ENCODE data around the gene RBM10.

RBM10 gene

DNA sequence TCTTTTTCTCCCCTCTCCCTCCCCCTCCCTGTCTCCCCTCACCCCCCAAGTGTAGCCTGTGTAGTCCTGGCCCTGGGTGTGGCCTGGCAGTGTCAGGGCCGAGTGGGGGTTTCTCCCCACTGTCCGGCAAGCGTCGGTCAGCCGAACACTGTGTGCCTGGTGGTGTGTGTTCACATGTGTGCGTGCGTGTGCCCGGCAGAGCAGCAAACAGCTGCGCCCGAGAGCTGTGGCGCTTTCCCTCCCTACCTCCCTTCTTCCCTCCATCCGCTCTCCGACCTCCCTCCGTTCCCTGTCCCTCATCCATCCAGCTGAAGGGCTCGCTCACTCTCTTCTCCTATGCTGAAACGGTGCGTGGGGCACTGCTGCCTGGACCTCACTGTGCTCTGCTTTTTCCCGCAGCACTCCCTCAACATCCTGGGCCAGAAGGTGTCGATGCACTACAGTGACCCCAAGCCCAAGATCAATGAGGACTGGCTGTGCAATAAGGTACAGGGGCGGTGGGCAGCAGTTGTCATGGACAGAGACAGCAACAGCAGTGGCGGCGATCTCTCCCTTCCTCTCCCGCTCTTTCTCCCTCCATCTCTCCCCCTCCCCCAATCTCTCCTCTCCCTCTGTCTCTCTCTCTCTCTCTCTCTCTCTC, 31.2 kb downstream of the RBM10 start:
- no peak for DNase-seq

DNA sequence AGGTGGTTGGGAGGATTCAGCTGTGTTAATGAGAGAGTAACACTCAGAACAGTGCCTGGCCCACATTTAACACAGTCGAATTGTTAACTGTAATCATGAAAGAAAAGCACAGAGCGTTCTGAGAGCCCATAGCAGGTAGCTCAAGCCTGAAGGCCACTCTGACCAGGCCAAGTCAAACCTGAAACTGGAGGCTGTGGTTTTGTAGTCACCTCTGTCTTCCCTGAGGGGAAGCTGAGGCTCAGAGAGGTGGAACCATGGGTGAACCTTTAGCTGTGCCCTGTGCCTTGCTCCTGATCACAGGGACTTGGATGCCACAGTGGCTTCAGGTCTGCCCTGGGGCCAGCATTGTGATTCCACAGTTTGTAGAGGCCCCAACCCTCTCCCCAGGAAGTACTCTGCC, 32.1 kb downstream of the RBM10 start:
- no peak for DNase-seq

DNA sequence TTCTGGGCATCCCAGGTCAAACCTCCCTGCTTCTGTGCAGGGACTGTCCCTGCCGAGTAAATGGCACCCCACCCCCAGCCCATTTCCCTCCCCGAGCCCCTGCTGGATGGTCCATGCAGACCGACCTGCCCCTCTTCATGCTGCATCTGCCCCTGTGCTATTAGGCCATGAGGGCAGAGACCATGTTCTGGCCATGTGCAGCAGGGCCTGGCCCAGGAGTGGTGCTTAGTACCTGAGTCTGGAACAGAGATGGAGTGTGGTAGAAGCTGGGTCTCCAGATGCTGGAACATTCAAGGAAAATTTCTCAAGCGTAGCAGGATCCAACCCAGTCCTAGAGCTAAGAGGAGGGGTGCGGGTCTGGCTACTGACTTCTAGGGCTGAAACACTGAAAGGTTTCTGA, 33.3 kb downstream of the RBM10 start:
- no peak for DNase-seq

DNA sequence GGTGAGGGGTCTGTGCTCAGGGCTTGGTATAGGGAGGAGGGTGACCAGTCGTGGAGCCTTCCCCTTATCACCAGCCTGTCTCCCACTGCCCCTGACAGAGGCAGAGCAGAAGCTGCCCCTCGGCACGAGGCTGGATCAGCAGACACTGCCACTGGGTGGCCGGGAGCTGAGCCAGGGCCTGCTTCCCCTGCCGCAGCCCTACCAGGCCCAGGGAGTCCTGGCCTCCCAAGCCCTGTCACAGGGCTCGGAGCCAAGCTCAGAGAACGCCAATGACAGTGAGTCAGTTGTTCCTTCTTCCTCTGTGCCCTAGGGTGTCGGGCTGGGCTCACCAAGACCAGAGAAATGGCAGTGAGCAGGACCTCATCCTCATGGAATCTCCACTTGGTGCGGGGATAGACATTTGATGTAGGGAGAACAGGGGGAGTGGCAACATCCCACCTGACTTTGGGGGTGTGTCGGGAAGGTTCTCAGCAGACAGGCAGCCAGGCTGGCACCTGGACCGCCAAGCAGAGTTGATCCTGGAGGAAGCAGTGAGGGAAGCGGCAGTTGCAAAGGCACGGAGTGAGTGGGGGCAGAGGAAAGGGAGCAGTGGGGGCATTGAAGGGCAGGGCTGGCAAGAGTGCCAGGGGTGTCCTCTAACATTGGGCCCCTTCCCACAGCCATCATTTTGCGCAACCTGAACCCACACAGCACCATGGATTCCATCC, 34.4 kb downstream of the RBM10 start:
- no peak for DNase-seq

DNA sequence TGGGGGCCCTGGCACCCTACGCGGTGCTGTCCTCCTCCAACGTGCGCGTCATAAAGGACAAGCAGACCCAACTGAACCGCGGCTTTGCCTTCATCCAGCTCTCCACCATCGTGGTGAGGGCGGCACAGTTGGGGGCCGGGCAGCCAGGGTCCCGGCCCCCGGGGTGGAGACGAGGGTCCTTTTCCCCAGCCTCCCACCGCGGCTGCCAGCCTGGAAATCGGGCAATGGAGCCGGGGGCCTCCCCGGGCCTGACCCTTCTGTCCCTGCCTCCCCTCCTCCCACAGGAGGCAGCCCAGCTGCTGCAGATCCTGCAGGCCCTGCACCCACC, 34.9 kb downstream of the RBM10 start:
- DNase-seq: no peak

DNA sequence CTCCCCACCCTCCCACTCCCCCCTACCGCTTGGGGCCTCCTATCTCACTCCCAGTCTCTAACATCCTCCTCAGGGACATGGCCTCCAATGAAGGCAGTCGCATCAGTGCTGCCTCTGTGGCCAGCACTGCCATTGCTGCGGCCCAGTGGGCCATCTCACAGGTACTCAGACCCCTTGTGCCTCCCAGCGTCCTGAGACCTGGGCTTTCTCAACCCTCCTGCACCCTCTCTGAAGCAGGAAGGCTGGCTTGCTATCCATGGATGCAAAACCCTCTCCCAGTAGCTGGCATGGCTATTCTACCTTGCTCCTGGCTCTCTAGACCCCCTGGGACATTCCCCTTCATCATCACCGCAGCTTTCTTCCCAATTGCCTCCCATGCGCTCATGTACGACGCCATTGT, 35.3 kb downstream of the RBM10 start:
- no peak for DNase-seq

DNA sequence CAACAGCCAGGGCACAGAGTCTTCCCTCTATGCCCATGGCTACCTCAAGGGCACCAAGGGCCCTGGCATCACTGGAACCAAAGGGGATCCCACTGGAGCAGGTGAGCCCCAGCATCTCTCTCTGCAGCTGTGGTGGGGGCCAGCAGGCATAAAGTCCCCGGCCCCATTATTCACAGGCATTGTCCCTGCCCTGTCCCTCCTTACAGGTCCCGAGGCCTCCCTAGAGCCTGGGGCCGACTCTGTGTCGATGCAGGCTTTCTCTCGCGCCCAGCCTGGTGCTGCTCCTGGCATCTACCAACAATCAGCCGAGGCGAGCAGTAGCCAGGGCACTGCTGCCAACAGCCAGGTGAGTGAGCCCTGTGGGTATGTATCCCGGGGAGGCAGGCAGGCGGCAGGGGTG, 36.3 kb downstream of the RBM10 start:
- no peak for DNase-seq

DNA sequence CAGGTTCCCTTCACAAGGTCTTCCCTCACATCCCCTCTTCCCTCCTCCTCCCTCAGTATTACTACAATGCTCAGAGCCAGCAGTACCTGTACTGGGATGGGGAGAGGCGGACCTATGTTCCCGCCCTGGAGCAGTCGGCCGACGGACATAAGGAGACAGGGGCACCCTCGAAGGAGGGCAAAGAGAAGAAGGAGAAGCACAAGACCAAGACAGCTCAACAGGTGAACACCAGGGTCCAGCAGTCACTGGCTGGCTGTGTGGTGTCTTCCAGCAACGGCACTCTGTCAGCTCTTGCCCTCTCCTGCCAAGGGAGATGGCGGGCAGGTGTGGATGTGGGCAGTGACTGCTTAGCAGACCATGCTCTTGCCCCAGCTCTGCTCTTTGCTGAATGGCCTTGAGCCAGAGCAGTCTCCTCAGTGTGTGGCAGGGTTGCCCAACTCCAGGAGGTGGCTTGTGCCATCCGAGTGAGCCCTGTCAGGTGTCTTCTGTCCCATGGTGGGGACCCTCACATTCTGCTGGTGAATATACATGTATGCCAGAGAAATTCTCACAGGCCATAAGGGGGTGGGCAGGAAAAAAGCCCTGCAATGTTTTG, 37.2 kb downstream of the RBM10 start:
- DNase-seq: no peak

DNA sequence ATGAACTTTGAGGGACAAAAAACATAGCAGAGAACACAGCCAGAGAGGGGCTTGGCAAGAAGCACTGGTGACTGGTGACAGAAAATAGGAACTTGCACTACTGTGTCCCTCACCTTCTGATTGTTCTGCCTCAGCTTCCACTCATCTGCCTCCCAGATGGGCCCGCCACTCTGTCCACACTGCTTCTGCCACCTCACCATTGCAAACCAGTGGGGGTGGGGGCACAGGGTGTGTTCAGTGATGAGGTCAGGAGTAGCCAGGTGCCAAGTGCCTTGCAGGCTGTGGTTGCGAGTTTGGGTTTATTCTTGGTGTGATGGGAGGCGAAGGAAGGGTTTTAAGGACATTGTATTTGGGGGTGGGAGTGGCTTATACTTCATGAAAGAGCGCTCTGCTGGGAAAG, 39.5 kb downstream of the RBM10 start:
- no peak for DNase-seq

DNA sequence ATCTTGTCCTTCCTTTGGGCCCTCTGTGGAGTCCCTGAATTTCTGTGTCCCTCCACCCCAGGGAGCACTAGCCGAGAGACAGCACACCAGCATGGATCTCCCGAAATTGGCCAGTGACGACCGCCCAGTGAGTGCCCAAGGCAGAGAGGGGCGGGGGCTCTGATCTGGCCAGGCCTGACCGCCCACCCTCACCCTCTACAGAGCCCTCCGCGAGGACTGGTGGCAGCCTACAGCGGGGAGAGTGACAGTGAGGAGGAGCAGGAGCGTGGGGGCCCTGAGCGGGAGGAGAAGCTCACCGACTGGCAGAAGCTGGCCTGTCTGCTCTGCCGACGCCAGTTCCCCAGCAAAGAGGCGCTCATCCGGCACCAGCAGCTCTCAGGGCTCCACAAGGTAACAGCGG, 40.2 kb downstream of the RBM10 start:
- DNase-seq: no peak

DNA sequence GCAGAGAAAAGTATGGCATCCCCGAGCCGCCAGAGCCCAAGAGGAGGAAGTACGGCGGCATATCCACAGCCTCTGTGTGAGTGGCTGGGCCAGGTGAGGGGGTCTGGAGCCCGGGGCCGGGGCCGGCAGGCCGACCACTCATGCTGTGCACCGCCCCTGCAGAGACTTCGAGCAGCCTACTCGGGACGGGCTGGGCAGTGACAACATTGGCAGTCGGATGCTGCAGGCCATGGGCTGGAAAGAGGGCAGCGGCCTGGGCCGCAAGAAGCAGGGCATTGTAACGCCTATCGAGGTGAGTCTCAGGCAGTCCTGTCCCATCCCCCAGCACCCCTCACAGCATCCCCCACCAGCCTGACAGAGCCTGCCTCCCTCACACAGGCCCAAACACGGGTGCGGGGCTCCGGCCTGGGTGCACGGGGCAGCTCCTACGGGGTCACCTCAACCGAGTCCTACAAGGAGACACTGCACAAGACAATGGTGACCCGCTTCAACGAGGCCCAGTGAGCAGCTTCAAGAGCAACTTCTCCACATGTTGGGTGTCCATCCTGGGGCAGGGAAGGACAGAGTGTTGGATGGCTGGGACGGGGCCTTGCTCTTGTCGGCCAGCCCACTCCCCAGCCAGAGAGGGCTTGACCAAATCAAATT, 41.2 kb downstream of the RBM10 start:
- no peak for DNase-seq

DNA sequence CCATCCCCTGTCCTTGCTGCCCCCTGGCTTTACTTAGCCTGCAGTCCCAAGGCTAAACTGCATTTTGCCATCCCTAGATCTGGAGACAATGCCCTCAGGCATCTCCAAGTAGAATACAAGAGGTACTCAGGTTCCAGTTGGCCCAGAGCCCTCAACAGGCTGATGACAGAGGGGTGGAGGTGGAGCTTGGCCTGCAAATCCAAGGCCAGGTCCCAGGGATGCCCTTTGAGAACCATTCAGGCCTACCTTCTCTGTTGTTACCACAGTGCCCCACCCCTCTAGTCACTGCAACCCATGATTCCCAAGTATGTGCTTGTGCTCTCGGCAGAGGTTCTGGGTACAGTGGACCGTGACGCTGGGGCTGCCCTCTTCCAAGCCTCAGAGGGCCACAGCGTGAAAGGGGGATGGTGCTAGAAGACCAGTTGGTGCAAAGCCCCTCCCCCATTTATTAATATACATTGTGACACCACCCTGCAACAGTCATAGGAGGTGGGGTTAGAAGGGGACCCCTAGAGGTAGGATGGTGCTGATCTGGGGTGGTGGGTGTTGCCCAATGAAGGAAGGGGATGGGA, 42.2 kb downstream of the RBM10 start:
- no peak for DNase-seq

DNA sequence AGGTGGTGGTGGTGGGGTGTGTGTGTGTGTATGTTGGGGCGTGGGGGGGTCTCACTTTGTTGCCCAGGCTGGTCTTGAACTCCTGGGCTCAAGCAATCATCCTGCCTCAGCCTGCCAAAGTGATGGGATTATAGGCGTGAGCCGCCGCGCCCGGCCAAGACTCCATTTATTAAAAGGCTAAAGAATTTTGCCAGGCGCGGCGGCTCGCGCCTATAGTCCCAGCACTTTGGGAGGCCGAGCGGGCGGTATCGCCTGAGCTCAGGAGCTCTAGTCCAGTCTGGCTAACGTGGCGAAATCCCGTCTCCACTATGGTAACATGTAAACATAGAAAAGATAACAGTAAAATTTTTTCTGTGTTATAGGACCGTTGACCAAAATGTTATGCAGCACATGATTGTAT, 44.9 kb downstream of the RBM10 start:
- no peak for DNase-seq

DNA sequence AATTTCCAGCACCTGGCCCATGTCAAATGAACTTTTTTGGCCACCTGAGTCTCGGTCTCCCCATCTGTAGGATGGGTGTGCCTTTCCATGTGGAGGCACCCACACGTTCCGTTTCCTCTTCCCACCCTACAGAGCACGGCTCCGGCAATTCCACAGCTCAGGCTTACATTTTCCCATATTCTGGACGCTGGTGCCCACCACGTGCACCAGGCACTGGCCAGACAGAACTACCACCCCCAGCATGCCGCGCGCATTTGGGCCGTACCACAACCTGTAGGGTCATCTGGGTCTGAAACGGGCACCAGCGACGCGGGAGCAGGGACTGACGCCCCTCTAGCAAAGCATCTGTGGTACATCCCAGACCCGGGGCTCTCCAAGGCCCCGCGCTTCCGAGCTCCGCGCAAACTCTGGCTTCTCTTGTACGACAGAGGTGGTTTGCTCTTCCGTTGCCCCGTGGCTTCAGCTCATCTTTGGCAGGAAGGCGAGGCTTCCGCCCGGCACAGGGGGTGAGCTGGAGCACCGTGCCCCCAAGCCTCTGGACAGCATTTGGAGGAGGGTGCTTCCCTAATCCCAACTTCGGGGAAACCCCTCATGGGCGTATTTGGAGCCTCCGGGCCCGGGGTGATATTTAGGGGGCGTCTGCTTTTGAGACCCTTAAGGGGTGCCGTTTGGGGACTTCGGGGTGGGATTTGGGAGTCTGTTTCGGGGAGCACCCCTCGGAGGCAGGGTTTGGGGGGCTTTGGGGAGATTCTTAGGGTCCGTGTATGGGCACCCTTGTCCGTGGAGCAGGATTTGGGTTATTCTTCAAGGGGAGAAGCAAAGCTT, 45.6 kb downstream of the RBM10 start:
- DNase-seq: peak; percentile 90

DNA sequence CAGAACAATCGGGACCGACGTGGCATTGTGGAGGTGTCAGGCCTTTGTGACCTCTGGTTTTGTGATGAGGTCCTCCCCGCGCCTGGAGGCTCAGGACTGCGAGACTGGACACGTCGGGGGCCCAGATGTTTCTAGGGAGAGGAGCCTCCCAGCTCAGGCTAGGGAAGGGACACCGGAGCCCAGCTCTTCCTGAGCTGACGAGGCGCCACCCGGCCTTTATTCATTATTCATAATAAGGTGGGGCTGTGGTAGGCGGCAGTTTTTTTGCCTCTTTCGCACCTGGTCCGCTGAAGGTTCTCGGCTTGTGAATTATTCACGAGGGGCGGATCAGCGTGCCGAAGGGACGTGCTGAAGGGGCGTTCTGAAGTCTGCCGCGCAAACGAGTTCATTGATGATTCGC, 46.3 kb downstream of the RBM10 start:
- peak; percentile 68 for DNase-seq

DNA sequence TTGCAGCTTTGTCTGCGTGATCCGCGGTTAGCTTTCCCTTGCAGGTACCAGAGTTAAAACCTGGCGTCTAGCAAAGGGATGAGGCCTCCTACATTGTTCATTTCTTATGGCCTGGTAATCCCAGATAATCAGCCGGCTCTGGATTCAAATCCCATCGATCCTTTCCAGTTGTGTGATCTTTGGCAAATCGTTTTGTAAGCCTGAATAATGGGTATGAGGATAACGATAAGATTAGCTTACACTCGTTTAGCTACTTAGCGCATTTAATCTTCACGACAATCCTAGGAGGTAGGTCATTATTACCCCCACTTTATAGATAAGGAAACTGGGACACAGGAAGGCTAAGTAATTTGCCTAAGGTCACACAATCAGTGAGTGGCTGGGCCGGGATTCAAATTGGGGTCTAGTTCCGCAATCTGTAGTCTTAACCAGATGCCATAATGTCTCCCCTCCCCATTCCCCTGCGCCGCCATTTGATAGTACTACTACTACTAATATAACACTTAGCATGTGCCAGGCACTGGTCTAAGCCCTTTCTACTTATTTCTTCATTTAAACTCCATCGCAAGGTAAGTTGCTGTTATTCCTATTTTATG, 46.9 kb downstream of the RBM10 start:
- DNase-seq: no peak

DNA sequence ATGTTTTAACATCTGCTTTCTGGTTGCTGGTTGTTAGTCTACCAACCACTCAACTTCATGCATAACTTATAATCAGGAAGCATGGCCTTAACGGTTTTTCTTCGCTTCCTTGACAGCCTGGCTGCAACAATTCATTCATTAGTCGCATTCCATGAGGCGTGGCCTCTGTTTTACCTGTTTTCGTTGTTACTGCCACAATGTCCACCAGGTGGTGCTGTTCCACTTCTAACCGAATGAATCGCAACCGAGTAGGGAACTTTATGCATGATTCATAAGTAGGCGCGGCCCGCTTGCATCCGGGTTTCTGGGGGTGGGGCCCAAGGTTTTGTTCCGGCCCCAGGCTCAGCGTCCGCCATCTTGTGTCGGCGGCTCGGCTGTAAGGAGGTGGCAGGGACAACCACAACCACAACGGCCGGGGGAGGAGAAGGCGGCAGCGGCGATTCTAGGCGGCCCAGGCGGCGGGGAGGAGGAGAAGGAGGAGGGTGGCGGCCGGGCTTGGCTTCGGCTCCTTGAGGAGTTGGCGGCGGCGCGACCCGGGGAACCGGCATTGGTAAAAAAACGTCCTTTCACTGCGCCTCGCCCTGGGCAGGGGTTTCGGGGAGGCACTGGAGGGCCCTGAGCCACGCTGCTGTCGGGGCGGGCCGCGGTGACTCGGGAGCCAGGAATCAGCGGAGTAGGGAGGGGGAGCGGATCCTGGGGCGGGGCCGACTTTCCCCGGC, 48.6 kb downstream of the RBM10 start, which contains the start of gene UBA1:
UBA1 (plus strand) TSS at position 355 of the 719 bp plus-strand sequence. CDS start 4,974 bp downstream, outside the sequence.
- peak; percentile 94 for DNase-seq

DNA sequence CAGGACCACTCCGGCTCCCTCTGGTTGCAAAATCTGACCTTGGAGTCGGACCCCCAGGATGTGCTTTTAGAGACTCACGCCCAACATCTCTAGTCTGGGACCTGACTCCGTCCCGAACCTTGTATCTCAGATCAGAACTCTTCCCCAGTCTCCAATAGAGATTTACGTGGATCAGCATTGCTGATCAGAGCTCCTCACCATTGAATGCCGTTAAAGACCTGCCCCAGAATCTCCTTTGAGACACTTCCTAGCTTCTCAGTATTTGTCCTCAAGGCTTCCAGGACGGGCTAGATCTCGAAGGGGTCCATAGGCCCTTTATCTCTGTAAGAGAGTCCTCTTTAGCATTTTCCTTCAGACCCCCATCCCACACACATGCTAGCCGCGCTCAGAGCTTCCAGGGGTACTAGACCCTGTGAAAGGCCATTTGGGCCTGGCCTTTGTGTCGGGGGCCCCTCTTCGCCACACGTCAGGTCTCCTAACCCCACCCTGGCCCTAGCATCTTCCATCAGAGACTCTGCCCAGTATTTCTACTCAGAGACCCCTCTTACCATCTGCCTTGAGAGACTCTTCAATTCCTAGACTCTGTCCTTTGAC, 49.3 kb downstream of the RBM10 start:
- no peak for DNase-seq

DNA sequence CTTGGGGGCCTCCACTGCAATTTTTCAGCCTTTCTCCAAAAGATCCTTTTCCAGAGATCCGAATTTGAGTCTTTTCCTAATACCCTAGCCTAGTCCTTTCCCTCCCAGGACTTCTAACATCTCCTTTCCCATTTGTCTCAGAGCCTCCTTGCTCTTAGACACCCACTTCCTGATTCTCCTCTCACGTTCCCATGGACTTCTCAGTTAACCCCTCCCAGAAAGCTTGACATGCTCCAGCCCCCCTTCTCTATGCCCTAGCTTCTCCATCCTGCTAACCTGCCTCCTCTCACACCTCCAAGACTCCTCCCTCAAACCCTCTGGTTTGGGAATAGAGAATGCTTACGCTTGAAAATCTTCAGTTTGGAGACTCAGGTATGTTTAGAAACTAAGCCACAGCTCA, 51.1 kb downstream of the RBM10 start:
- DNase-seq: no peak

DNA sequence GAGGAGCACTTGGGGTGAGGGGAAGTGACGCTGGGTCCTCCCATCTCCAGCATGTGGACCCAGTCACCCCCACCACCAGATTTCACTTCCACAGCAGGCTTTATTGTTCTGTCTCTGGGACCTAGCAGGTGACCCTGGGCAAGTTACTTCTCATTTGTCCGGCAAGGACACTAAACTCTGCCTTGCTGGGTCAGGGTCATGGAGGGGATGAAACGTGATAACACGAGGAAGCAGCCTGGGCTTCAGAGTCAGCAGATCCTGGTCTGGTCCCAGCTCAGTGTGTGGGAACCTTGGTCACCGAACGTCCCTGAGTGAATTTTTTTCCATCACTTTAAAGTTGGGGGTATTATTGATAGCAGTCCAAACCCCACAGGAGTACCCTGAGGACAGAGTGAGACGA, 52.5 kb downstream of the RBM10 start:
- no peak for DNase-seq

DNA sequence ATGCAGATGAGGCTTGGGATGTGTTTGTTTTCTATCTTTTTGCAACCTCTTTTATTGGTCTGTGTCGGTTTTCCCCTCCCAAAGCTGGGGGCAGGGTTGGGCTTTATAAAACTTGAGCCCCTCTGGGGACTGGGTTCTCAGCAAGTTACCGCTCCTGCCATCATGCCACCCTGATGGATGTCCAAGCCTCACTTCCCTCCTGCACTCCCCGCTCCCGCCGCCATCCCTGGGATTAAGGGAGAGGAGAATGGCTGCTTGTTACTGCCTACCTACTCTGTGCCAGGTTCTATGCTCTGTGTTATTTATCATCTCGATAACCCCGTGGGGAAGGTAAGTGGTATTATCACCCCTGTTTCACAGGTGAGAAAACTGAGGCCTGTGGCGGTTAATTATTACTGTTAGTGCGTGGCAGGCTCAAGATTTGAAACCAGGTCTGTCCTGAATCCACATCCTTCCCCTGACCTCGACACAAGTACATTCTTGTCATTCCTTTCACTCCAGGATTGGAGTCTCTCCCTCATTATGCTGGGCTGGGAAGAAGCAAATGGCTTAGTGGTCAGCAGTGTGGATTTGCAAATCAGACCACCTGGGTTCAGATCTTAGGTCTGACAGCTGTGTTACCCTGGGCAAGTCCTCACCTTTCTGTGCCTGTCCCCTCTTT, 53.1 kb downstream of the RBM10 start:
- DNase-seq: no peak

Data from CD4-positive, alpha-beta T cell treated with Interleukin-4 for 4 hours (primary cell).